Right lobe of liver (tissue), 6 donors: ENCODE data around the gene FAM185A. TPM values are rescaled to one million over a fixed set of nuclear protein-coding genes. Genes with fewer than 3 reads are reported as not detected.

Experiments used
- ATAC-seq, 4 donors: fragments of 200-7000 bp; cut with Tn5 transposase; one replicate each; pipeline ENCODE4 v1.9.1; 2020; ENCODE audit warnings: mild to moderate bottlenecking in 4 of 4, moderate library complexity in 4 of 4
- DNase-seq, 3 donors: peaks; one replicate each; pipeline ENCODE4 v3.0.0-alpha.2; 2020
- H3K27ac ChIP-seq, 3 donors: fragments of 200-600 bp; one replicate each; pipeline ENCODE4 v1.8.0; 2022
- H3K27me3 ChIP-seq, 2 donors: fragments of 200-600 bp; one replicate each; pipeline ENCODE4 v1.8.0; 2022
- H3K36me3 ChIP-seq, 4 donors: fragments of 200-600 bp; sonication (generic) in 1 of 4; one replicate each; pipeline versions ENCODE4 v1.5.1 to v1.8.0; 2017 to 2022; ENCODE audit warnings: control low read depth in 1 of 4
- H3K4me1 ChIP-seq, 4 donors: fragments of 200-600 bp; sonication (generic) in 1 of 4; one replicate each; pipeline versions ENCODE4 v1.5.1 to v1.8.0; 2017 to 2022; ENCODE audit warnings: control low read depth in 1 of 4
- H3K4me3 ChIP-seq, 3 donors: fragments of 200-600 bp; one replicate each; pipeline ENCODE4 v1.8.0; 2022
- H3K9me3 ChIP-seq, 4 donors: fragments of 200-600 bp; sonication (generic) in 1 of 4; one replicate each; pipeline versions ENCODE4 v1.5.1 to v1.8.0; 2017 to 2022; ENCODE audit warnings: control low read depth in 1 of 4
- CTCF ChIP-seq, 4 donors: fragments of 200-600 bp in 3 of 4; fragments of 450-650 bp in 1 of 4; IDR thresholded peaks; one replicate each; pipeline versions ENCODE4 v1.5.1 to v1.8.0; 2016 to 2022; ENCODE audit warnings: antibody characterized with exemption in 4 of 4, mild to moderate bottlenecking in 2 of 4
- POLR2A ChIP-seq: fragments of 450-650 bp; IDR thresholded peaks from one replicate; pipeline ENCODE4 v1.6.1; 2017; ENCODE audit warnings: antibody characterized with exemption, mild to moderate bottlenecking
- WGBS: methylation state at CpG from one replicate; pipeline ENCODE4 v1.1.6; 2018; ENCODE audit warnings: low coverage, low lambda C conversion rate; ENCODE audit not compliant: insufficient coverage; ENCODE audit errors: missing lambda C conversion rate; 5-methylcytosine and 5-hydroxymethylcytosine counted together
- intact Hi-C, 2 donors: fragments of 100-400 bp; cut with DNase I; formaldehyde crosslinking; loops; one replicate each; pipeline versions ENCODE4 v1.11.2 to v1.14.1; 2022
- total RNA-seq, 6 experiments: library from RNA; depleted of rRNA in 2 of 6; stranded (reverse); fragments of >200 nt in 2 of 6; fragmentation: NEBNext Ultra II Directional in 3 of 6; extraction: Animal tissue kit (Norgen Biotek cat#: 25700) in 3 of 6; gene quantifications; one replicate each; pipeline versions ENCODE4 v1.1.0 to v1.2.4, GENCODE V29; 2016 to 2023
- donor health status: DM: no; HTN: yes; CAD: no.
- donor health status: DM: no; HTN: no; CAD: no.
- donor health status: DM: no; HTN: no; CAD: no.
- donor health status: DM: no; HTN: yes; CAD: no.
- donor health status: DM: no; HTN: yes; CAD: no.

FAM185A gene
- total RNA-seq, 6 experiments from 2014 or later: 6.4 to 13.5 (median 8.4) TPM

GRCh38 chr7:102806613-102807012, 57.8 kb downstream of the FAM185A start:
- Histone ChIP-seq H3K36me3 (no peaks in the 10 kb centered on the region), H3K9me3 (no peaks in the 10 kb centered on the region), H3K27me3 (no peaks in the 10 kb centered on the region), H3K27ac (no peak overlapping the region), H3K4me3 (no peak overlapping the region), H3K4me1 (peaks cover 0 to 9% (median 0%) of the 10 kb centered on the region in 4 donors)
- no peak for TF ChIP-seq POLR2A
- no peak for TF ChIP-seq CTCF (IDR thresholded peaks at IDR 0.05)
- intact Hi-C loops: no loop called here
- DNase-seq (no peak), ATAC-seq (peak in 1 of 4 donors; percentile 49)
- 55% methylated on average over 4 of the region's 7 CpGs for WGBS

GRCh38 chr7:102810916-102811315, 62.1 kb downstream of the FAM185A start:
- intact Hi-C loops: no loop called here
- Histone ChIP-seq H3K4me3 (no peak overlapping the region), H3K4me1 (peaks cover 0 to 32% (median 0%) of the 10 kb centered on the region in 4 donors), H3K9me3 (no peaks in the 10 kb centered on the region), H3K27ac (no peak overlapping the region), H3K36me3 (no peaks in the 10 kb centered on the region), H3K27me3 (no peaks in the 10 kb centered on the region)
- DNase-seq (no peak), ATAC-seq (no peak)
- TF ChIP-seq POLR2A (no peak), CTCF (IDR thresholded peaks at IDR 0.05) (no peak)

GRCh38 chr7:102811942-102812678, 63.3 kb downstream of the FAM185A start:
- Histone ChIP-seq H3K27ac (peak overlapping the region in 2 of 3 donors; percentile 53 to 58), H3K36me3 (no peaks in the 10 kb centered on the region), H3K9me3 (no peaks in the 10 kb centered on the region), H3K4me1 (peaks cover 0 to 32% (median 0%) of the 10 kb centered on the region in 4 donors), H3K4me3 (no peak overlapping the region), H3K27me3 (no peaks in the 10 kb centered on the region)
- TF ChIP-seq CTCF (IDR thresholded peaks at IDR 0.05) (no peak), POLR2A (no peak)
- intact Hi-C loops: no loop called here
- peak; percentile 90 to 97 (median 96) for ATAC-seq
- DNase-seq: peak in 1 of 3 donors; percentile 51
- 11% methylated on average over 8 of the region's 8 CpGs for WGBS

GRCh38 chr7:102813191-102814024, 64.6 kb downstream of the FAM185A start:
- Histone ChIP-seq H3K36me3 (no peaks in the 10 kb centered on the region), H3K27me3 (no peaks in the 10 kb centered on the region), H3K4me1 (peaks cover 0 to 32% (median 0%) of the 10 kb centered on the region in 4 donors), H3K9me3 (no peaks in the 10 kb centered on the region), H3K27ac (peak overlapping the region in 2 of 3 donors; percentile 5 to 57), H3K4me3 (no peak overlapping the region)
- intact Hi-C loops: no loop called here
- no peak for DNase-seq
- ATAC-seq: peak; percentile 27 to 71 (median 58)
- TF ChIP-seq CTCF (IDR thresholded peaks at IDR 0.05): no peak
- TF ChIP-seq POLR2A: no peak
- WGBS: 36% methylated on average over 2 of the region's 2 CpGs
